Hepatocyte (in vitro differentiated cells): ENCODE results near the gene SMAD1.

Experiments
- EZH2 ChIP-seq: fragments of 200-600 bp; sonication (generic); IDR thresholded peaks from 2 replicates; pipeline ENCODE4 v1.6.1; 2016; ENCODE audit warnings: antibody characterized with exemption, mild to moderate bottlenecking, borderline replicate concordance
- EZH2phosphoT487 ChIP-seq: fragments of 200-600 bp; sonication (generic); IDR thresholded peaks from one replicate; pipeline ENCODE4 v1.6.1; 2018; ENCODE audit warnings: antibody characterized with exemption, mild to moderate bottlenecking, low read depth, moderate library complexity; ENCODE audit not compliant: unreplicated experiment, severe bottlenecking
- TF ChIP-seq, protein P1 (sequence below): fragments of 200-600 bp; sonication (generic); IDR thresholded peaks from 2 replicates; pipeline ENCODE4 v1.5.1; 2016; ENCODE audit warnings: antibody characterized with exemption, mild to moderate bottlenecking; ENCODE audit not compliant: poor library complexity

DNA sequence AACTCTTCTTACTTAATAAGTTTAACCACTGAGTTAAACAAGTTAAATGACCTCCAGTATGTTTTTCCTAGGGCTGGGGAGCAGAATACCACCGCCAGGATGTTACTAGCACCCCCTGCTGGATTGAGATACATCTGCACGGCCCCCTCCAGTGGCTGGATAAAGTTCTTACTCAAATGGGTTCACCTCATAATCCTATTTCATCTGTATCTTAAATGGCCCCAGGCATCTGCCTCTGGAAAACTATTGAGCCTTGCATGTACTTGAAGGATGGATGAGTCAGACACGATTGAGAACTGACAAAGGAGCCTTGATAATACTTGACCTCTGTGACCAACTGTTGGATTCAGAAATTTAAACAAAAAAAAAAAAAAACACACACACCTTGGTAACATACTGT is 76.1 kb downstream of the SMAD1 start:
- TF ChIP-seq EZH2 (no peak), EZH2phosphoT487 (no peak)
- TF ChIP-seq, protein P1, sequence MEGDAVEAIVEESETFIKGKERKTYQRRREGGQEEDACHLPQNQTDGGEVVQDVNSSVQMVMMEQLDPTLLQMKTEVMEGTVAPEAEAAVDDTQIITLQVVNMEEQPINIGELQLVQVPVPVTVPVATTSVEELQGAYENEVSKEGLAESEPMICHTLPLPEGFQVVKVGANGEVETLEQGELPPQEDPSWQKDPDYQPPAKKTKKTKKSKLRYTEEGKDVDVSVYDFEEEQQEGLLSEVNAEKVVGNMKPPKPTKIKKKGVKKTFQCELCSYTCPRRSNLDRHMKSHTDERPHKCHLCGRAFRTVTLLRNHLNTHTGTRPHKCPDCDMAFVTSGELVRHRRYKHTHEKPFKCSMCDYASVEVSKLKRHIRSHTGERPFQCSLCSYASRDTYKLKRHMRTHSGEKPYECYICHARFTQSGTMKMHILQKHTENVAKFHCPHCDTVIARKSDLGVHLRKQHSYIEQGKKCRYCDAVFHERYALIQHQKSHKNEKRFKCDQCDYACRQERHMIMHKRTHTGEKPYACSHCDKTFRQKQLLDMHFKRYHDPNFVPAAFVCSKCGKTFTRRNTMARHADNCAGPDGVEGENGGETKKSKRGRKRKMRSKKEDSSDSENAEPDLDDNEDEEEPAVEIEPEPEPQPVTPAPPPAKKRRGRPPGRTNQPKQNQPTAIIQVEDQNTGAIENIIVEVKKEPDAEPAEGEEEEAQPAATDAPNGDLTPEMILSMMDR = peak; percentile 74
